Neural progenitor cell (in vitro differentiated cells): Measurements from ENCODE around the gene SKIL. TPM values are rescaled to one million over a fixed set of nuclear protein-coding genes. Genes with fewer than 3 reads are reported as not detected.
"Not testable (repeated sequence)": the region's sequence is repeated elsewhere in the genome, so short reads cannot be mapped to it uniquely, and the experiment has no call there.

Source experiments
- DNase-seq: peaks from one replicate; pipeline ENCODE4 v3.0.0-alpha.2; 2016; ENCODE audit warnings: low spot score
- H2AFZ ChIP-seq: fragments of 200-600 bp; sonication (generic); replicated peaks from 2 replicates; pipeline ENCODE4 v1.6.1; 2016; ENCODE audit warnings: antibody characterized with exemption
- H3F3A ChIP-seq: fragments of 200-600 bp; sonication (generic); 2 replicates; pipeline ENCODE4 v1.6.1; 2016; ENCODE audit warnings: antibody characterized with exemption, low read depth
- H3K27ac ChIP-seq: fragments of 200-600 bp; sonication (generic); 2 replicates; pipeline ENCODE4 v1.5.1; 2016; ENCODE audit warnings: mild to moderate bottlenecking
- H3K27me3 ChIP-seq: fragments of 200-600 bp; sonication (generic); 2 replicates; pipeline ENCODE4 v1.6.1; 2016; ENCODE audit warnings: mild to moderate bottlenecking, moderate library complexity
- H3K36me3 ChIP-seq: fragments of 200-600 bp; sonication (generic); 2 replicates; pipeline ENCODE4 v1.5.1; 2016
- H3K4me1 ChIP-seq: fragments of 200-600 bp; sonication (generic); 2 replicates; pipeline ENCODE4 v1.6.1; 2016; ENCODE audit warnings: mixed run types
- H3K4me2 ChIP-seq: fragments of 200-600 bp; sonication (generic); 2 replicates; pipeline ENCODE4 v1.6.1; 2016
- H3K4me3 ChIP-seq: fragments of 200-600 bp; sonication (generic); 2 replicates; pipeline ENCODE4 v1.5.1; 2016
- H3K79me2 ChIP-seq: fragments of 200-600 bp; sonication (generic); 2 replicates; pipeline ENCODE4 v1.6.1; 2016; ENCODE audit warnings: low read depth
- H3K9ac ChIP-seq: fragments of 200-600 bp; sonication (generic); 2 replicates; pipeline ENCODE4 v1.6.1; 2016
- H3K9me3 ChIP-seq: fragments of 200-600 bp; sonication (generic); 2 replicates; pipeline ENCODE4 v1.5.1; 2016; ENCODE audit warnings: low read depth
- H4K20me1 ChIP-seq: fragments of 200-600 bp; sonication (generic); 2 replicates; pipeline ENCODE4 v1.6.1; 2016; ENCODE audit warnings: low read depth
- H3K27ac Mint-ChIP-seq: 3 replicates; pipeline ENCODE4 v1.8.0; 2021; ENCODE audit warnings: mixed read lengths
- H3K27me3 Mint-ChIP-seq: 2 replicates; pipeline ENCODE4 v1.8.0; 2022; ENCODE audit warnings: low read depth, mild to moderate bottlenecking, inconsistent platforms, moderate library complexity, mixed read lengths; ENCODE audit not compliant: insufficient read depth
- H3K36me3 Mint-ChIP-seq: 3 replicates; pipeline ENCODE4 v1.8.0; 2021; ENCODE audit warnings: mixed read lengths
- H3K4me1 Mint-ChIP-seq: 3 replicates; pipeline ENCODE4 v1.8.0; 2021; ENCODE audit warnings: mixed read lengths
- H3K4me3 Mint-ChIP-seq: 3 replicates; pipeline ENCODE4 v1.8.0; 2021; ENCODE audit warnings: mild to moderate bottlenecking, moderate library complexity, mixed read lengths
- H3K9me3 Mint-ChIP-seq: 3 replicates; pipeline ENCODE4 v1.8.0; 2020; ENCODE audit warnings: mixed read lengths
- EZH2 ChIP-seq: fragments of 200-600 bp; sonication (generic); IDR thresholded peaks from 2 replicates; pipeline ENCODE4 v1.6.1; 2017; ENCODE audit warnings: antibody characterized with exemption, mild to moderate bottlenecking, moderate library complexity
- EZH2phosphoT487 ChIP-seq: fragments of 200-600 bp; sonication (generic); IDR thresholded peaks from 2 replicates; pipeline ENCODE4 v1.6.1; 2017; ENCODE audit warnings: antibody characterized with exemption
- total RNA-seq: library from RNA; depleted of rRNA; stranded (reverse); fragments of >200 nt; gene quantifications from 2 replicates; pipeline ENCODE4 v1.2.3, GENCODE V29; 2015; ENCODE audit warnings: low replicate concordance
- TF ChIP-seq, protein P1 (sequence below): fragments of 200-600 bp; sonication (generic); IDR thresholded peaks from 2 replicates; pipeline ENCODE4 v1.5.1; 2017; ENCODE audit warnings: antibody characterized with exemption, mild to moderate bottlenecking

The SKIL gene
- total RNA-seq, 1 donor from 2014 or later, result 26.6 TPM

DNA sequence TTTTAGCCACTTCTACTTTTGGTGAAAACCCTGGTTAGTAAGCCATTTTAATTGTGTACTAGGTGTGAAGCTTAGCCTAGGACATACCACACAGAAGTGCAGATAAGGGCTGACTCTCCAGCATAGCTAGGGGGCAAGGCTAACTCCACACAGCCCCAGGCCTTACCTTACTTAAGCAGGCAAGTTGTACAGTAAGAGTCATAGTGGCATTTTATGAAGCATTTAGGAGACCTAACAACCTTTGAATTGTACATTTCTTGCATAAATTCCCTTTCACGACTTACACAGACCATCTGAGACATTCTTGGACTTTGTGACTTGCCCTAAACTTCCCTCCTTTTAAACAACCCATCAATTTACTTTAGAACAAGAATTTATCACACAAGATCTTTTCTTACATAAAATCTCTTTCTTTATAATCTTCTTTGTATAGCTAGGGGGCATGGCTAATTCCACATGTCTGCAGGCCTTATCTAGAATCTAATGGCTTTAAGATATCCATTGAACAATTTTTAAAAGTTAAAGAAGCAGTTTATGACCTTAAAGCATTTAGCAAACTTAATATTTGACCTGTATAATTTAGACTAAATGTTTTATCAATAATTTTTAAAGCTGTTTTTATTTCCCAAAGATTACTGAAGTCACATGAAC is 18.7 kb upstream of the SKIL start:
- Mint-ChIP-seq H3K4me3 (no peak overlapping the region), H3K36me3 (no peaks in the 10 kb centered on the region), H3K27me3 (no peaks in the 10 kb centered on the region), H3K4me1 (no peaks in the 10 kb centered on the region), H3K27ac (no peak overlapping the region), H3K9me3 (peaks cover 46% of the 10 kb centered on the region)
- TF ChIP-seq EZH2phosphoT487 (no peak), EZH2 (no peak)
- TF ChIP-seq, protein P1, sequence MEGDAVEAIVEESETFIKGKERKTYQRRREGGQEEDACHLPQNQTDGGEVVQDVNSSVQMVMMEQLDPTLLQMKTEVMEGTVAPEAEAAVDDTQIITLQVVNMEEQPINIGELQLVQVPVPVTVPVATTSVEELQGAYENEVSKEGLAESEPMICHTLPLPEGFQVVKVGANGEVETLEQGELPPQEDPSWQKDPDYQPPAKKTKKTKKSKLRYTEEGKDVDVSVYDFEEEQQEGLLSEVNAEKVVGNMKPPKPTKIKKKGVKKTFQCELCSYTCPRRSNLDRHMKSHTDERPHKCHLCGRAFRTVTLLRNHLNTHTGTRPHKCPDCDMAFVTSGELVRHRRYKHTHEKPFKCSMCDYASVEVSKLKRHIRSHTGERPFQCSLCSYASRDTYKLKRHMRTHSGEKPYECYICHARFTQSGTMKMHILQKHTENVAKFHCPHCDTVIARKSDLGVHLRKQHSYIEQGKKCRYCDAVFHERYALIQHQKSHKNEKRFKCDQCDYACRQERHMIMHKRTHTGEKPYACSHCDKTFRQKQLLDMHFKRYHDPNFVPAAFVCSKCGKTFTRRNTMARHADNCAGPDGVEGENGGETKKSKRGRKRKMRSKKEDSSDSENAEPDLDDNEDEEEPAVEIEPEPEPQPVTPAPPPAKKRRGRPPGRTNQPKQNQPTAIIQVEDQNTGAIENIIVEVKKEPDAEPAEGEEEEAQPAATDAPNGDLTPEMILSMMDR, result no peak
- H2AFZ ChIP-seq, result no peak overlapping the region
- H3K27me3 ChIP-seq, result no peaks in the 10 kb centered on the region
- no peak overlapping the region for H3K4me2 ChIP-seq
- H3K36me3 ChIP-seq, result no peaks in the 10 kb centered on the region
- H3K9me3 ChIP-seq, result peaks cover 12% of the 10 kb centered on the region
- H3K27ac ChIP-seq, result no peak overlapping the region
- DNase-seq, result no peak
- H3K9ac ChIP-seq, result no peak overlapping the region
- no peaks in the 10 kb centered on the region for H3F3A ChIP-seq
- H3K4me3 ChIP-seq, result no peak overlapping the region
- no peaks in the 10 kb centered on the region for H3K4me1 ChIP-seq
- no peaks in the 10 kb centered on the region for H3K79me2 ChIP-seq
- H4K20me1 ChIP-seq, result no peaks in the 10 kb centered on the region

DNA sequence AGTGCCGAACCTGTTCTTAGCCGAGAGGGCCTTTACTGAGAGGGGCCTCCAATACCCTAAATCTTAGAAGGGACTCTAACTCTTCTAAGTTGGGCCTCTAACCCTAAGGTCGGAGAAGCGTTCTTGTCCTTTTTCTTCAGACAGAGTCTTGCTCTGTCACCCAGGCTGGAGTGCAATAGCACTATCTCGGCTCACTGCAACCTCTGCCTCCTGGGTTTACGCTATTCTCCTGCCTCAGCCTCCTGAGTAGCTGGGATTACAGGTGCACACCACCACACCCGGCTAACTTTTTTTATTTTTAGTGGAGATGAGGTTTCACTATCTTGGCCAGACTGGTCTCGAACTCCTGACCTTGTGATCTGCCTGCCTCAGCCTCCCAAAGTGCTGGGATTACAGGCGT is 15.2 kb upstream of the SKIL start:
- H3K27ac Mint-ChIP-seq, H3K9ac ChIP-seq, H3K27ac ChIP-seq, H3K4me3 Mint-ChIP-seq, H3K36me3 ChIP-seq, H3K79me2 ChIP-seq, H4K20me1 ChIP-seq, H3K4me2 ChIP-seq, H2AFZ ChIP-seq, H3F3A ChIP-seq, DNase-seq, H3K36me3 Mint-ChIP-seq, H3K27me3 ChIP-seq, H3K4me1 Mint-ChIP-seq, H3K4me1 ChIP-seq, H3K27me3 Mint-ChIP-seq, H3K4me3 ChIP-seq: not testable (repeated sequence)
- peaks cover 42% of the 10 kb centered on the region for H3K9me3 Mint-ChIP-seq
- H3K9me3 ChIP-seq, result peaks cover 12% of the 10 kb centered on the region

DNA sequence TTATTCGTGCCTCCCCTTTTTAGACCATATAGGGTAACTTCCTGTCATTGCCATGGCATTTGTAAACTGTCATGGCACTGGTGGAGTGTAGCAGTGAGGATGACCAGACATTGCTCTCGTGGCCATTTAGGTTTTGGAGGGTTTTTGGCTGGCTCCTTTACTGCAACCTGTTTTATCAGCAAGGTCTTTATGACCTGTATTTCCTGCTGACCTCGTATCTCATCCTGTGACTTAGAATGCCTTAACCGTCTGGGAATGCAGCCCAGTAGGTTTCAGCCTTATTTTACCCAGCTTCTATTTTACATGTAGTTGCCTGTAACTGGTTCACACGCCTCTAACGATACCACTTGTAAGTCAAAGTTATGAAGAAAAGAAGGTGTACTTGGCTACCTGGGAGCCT is 13.7 kb upstream of the SKIL start:
- not testable (repeated sequence) for H3K36me3 Mint-ChIP-seq, H4K20me1 ChIP-seq, H3K27ac Mint-ChIP-seq, H3K27me3 Mint-ChIP-seq, H3K4me1 Mint-ChIP-seq, H3K4me3 Mint-ChIP-seq, H3K9ac ChIP-seq, DNase-seq, H3K79me2 ChIP-seq, H3K36me3 ChIP-seq, H3K4me3 ChIP-seq, H3K27ac ChIP-seq, H3K27me3 ChIP-seq, H2AFZ ChIP-seq, H3F3A ChIP-seq, H3K9me3 ChIP-seq, H3K4me2 ChIP-seq, H3K4me1 ChIP-seq
- H3K9me3 Mint-ChIP-seq, result peaks cover 33% of the 10 kb centered on the region

DNA sequence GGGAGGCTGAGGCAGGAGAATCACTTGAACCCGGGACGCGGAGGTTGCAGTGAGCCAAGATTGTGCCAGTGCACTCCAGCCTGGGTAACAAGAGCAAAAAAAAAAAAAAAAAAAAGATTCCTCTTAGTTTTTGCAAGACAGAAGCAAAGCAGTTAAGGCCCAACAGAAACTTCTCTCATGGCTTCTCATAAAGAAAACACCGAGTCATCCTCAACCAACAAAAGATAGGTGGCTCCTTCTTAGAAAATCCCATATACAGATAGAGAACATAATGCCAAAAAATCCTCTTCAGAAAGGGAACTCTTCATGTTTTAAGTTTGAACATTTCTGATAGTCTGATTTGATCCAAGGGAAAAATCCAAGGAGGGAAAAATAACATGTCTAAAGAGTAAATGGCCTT is 12.5 kb upstream of the SKIL start:
- no peak overlapping the region for H3K27ac Mint-ChIP-seq
- no peak overlapping the region for H3K4me2 ChIP-seq
- H2AFZ ChIP-seq, result no peak overlapping the region
- no peaks in the 10 kb centered on the region for H3K79me2 ChIP-seq
- no peak for DNase-seq
- no peaks in the 10 kb centered on the region for H4K20me1 ChIP-seq
- no peaks in the 10 kb centered on the region for H3K9me3 ChIP-seq
- no peaks in the 10 kb centered on the region for H3K4me1 Mint-ChIP-seq
- H3K4me1 ChIP-seq, result no peaks in the 10 kb centered on the region
- H3K36me3 Mint-ChIP-seq, result no peaks in the 10 kb centered on the region
- H3K27ac ChIP-seq, result no peak overlapping the region
- no peak overlapping the region for H3K4me3 ChIP-seq
- peaks cover 26% of the 10 kb centered on the region for H3K9me3 Mint-ChIP-seq
- H3F3A ChIP-seq, result no peaks in the 10 kb centered on the region
- H3K4me3 Mint-ChIP-seq, result no peak overlapping the region
- TF ChIP-seq EZH2phosphoT487, result no peak
- no peak for TF ChIP-seq EZH2
- TF ChIP-seq, protein P1, result no peak
- H3K27me3 ChIP-seq, result no peaks in the 10 kb centered on the region
- H3K27me3 Mint-ChIP-seq, result peaks cover 2% of the 10 kb centered on the region
- H3K36me3 ChIP-seq, result no peaks in the 10 kb centered on the region
- no peak overlapping the region for H3K9ac ChIP-seq
